M059J (cell line): ENCODE data around the gene BMPR1A. TPM values are rescaled to one million over a fixed set of nuclear protein-coding genes. Genes with fewer than 3 reads are reported as not detected.
"Not testable (repeated sequence)": the region's sequence is repeated elsewhere in the genome, so short reads cannot be mapped to it uniquely, and the experiment has no call there.

Experiments used
- DNase-seq: peaks from one replicate; pipeline ENCODE4 v3.0.0-alpha.2; 2012; ENCODE audit warnings: low read depth
- total RNA-seq: library from RNA; depleted of rRNA; stranded (reverse); fragments of >200 nt; shearing (Covaris generic); gene quantifications from 2 replicates; pipeline ENCODE4 v1.2.3, GENCODE V29; 2014; rRNA removed

The BMPR1A gene
- total RNA-seq, 1 experiment from 2014 or later = 29.1 TPM

DNA sequence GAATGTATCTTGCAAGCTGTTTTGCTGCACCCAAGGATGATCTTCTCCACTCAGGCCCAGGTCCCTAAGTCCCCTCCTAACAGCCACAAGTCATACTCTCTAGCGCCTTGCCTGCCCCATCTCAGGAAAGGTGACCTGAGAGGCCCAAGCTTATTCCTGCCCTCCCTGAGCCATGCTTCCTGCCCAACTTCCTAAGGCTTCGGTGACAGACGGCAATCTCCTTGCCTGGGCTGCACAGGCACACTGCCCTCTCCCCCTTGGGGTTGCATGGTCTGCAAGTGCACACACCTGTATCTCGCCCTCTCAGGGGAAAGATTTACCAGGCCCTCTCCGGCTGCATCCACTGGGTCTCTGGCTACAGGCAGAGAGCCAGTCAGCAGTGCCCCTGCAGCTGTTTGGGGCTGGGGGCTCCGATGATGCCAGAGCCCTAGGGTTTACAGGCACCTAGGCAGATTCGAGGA, 211.1 kb downstream of the BMPR1A start:
- no peak for DNase-seq

- DNase-seq = peak; percentile 55
These were observed 212.0 kb downstream of the BMPR1A start, which contains the start of gene ADIRF for GRCh38 chr10:86968271-86968993. ADIRF (plus strand) TSS chr10:86968482; CDS start chr10:86968545, 63 bp downstream.

GRCh38 chr10:86968994-86969355, 212.6 kb downstream of the BMPR1A start:
- DNase-seq = no peak

DNA sequence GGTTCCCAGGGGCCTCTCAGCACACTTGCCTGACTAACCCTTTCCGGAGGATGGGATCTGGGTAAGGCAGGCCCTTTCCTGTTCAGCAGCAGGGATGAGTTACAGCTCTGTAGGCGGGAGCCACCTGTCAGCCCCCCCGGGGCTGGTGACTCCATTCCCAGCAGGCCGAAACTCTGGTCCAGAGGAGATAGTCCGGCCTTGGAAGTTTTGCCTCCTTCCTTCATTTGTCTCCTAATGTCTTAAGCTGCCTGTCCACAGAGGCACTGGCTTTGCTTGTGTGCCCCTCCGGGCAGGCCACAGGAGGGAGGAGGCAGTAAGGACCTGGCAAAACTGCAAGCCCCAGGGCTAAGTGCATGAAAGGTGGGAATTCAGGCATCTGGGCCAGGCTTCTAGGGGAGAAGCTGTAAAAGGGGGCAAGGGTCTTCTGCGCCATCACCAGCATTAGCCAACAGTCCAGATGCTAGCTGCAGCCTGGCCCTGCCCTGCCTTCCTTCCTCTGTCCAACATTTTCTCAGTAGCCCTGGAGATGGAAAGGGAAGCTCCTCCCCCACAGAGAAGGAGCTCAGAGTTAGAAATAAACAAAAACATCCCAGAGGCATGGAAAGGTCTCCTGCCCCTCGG, 213.1 kb downstream of the BMPR1A start:
- DNase-seq = peak; percentile 43

DNA sequence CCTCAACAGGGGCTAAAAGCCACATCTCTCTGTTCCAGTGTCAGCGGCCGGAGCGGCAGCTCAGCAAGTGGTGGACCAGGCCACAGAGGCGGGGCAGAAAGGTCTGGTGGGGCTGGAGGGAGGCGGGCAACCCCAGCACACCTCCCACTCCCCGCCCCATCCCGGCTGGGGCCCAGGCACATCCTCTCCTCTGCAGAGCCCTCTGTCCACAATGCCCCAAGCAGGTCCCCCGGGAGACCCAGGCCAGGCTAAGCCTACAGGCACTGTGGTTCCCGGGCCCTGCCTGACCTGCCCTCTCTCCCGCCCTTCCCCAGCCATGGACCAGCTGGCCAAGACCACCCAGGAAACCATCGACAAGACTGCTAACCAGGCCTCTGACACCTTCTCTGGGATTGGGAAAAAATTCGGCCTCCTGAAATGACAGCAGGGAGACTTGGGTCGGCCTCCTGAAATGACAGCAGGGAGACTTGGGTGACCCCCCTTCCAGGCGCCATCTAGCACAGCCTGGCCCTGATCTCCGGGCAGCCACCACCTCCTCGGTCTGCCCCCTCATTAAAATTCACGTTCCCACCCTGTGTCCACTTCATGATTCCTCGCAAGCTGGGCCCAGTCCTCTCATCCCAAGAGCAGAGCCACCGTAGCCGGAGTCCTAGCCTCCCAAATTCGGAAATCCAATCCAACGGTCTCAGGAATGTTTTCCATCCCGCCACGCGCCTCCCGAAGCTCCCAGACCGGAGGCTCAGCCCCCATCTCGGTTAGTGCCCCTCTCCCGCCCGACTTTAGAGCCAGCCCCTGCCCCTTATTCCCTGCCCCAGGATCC, 214.0 kb downstream of the BMPR1A start:
- peak; percentile 38 for DNase-seq

- no peak for DNase-seq
These were observed 214.5 kb downstream of the BMPR1A start for GRCh38 chr10:86970982-86971231.

- peak; percentile 87 for DNase-seq
These were observed 215.0 kb downstream of the BMPR1A start for GRCh38 chr10:86971232-86971991.

GRCh38 chr10:86972613-86973380, 216.4 kb downstream of the BMPR1A start:
- no peak for DNase-seq

DNA sequence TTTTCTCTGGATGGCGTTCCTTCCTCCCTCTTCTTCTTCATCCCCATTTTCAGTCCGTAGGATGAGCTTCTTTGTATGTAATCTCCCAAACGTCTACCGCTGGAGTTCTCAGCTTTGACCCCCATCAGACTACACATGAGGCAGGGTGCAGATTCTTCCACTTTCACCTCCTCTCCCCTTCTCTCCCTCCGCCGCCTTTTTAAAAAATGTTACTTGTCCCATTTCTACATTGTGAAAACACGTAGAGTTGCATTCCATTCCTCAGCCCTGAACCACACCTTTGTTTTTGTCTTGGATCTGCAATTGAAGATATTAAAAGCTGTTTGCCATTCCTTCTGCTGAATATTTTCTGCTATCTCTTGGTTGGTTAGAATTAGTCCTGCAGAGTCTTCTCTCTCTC, 218.1 kb downstream of the BMPR1A start:
- no peak for DNase-seq

DNA sequence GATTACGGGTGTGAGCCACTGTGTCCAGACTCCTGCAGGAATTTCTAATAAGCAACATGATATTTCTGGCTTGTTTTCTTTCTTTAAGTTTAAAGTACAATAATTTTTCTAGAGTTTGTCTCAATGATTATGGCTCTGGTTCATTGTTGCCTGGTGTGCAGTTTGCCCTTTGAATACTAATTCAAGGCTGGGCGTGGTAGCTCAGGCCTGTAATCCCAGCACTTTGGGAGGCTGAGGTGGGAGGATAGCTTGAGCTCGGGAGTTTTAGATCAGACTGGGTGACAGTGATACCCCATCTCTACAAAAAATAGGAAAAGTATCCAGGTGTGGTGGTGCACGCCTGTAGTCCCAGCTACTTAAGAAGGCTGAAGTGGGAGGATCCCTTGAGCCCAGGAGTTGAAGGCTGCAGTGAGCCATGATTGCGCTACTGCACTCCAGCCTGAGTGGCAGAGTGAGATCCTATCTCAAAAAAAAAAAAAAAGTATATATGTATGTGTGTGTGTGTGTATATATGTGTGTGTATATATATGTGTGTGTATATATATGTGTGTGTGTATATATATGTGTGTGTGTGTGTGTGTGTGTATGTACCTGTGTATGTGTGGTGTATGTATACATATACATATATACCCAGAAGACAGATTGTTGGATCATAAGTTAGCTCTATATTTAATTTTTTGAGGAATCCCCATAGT, 220.1 kb downstream of the BMPR1A start:
- DNase-seq = no peak

- peak; percentile 49 for DNase-seq
These were observed 222.0 kb downstream of the BMPR1A start for GRCh38 chr10:86978457-86978856.

DNA sequence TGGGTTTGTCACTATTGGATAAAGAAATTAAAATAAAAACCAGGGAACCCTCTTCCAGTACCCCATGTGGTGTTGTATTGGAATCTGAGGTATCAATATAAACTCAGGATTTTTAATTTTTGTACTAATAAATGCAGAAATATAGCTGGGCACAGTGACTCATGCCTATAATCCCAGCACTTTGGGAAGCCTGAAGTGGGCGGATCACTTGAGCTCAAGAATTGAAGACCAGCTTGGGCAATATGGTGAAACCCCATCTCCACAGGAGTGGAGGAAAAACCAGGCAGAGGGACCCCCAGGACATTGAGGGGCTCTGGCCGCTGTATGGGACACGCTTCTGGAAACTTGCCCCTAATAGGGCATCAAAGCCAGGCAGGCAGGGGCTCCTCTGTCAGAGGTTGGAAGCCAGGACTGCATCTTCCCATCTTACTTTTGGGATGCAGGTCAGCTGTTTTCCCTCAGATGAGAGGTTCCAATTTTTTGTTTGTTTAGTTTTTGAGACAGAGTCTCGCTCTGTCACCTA, 222.9 kb downstream of the BMPR1A start:
- DNase-seq = no peak

- DNase-seq = no peak
These were observed 223.6 kb downstream of the BMPR1A start for GRCh38 chr10:86979977-86980448.

- not testable (repeated sequence) for DNase-seq
These were observed 224.6 kb downstream of the BMPR1A start for GRCh38 chr10:86981020-86981419.

DNA sequence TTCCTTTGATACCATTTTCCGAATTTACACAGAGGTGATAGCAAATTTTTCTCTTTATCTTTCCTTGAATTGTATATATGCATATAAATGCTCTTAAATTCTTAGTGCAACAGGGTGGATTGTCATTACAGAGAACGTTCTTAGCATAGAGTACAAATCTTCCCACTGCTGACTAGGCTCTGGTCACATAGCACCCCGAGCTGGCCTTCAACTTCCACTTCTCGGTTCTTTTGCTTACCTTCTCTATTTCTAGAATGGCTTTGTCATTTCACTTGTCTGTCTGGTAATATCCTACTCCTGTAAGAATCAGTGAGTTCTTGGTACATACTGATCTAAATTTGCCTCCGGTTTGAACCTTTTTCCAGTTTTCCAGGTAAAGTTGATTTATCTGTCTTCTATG, 225.3 kb downstream of the BMPR1A start:
- DNase-seq = no peak

Other genes with a start within 250 kb of the BMPR1A start
- gene WAPL, start 234.8 kb upstream of the BMPR1A start, total RNA-seq = 22.4 and 32.2 TPM in 2 replicates
- gene OPN4, start 102.1 kb upstream of the BMPR1A start, total RNA-seq = 0.52 TPM in 1 of 2 replicates, not detected in the other
- 0.05 TPM in 2 replicates for gene LDB3, start 88.1 kb upstream of the BMPR1A start, total RNA-seq
- gene MMRN2, start 201.0 kb downstream of the BMPR1A start, total RNA-seq = 0.84 TPM in 1 of 2 replicates, not detected in the other
- 3.2 and 5.5 TPM in 2 replicates for gene SNCG, start 202.0 kb downstream of the BMPR1A start, total RNA-seq
- 4.2 and 4.7 TPM in 2 replicates for gene ADIRF, start 211.9 kb downstream of the BMPR1A start, total RNA-seq